DND-41 (cell line): ENCODE measurements around the gene IFNL1.
A peak's percentile ranks its signal among the peaks of the same experiment; 100 is the strongest.
"Not testable (repeated sequence)": the region's sequence is repeated elsewhere in the genome, so short reads cannot be mapped to it uniquely, and the experiment has no call there.

Source experiments
- ATAC-seq: fragments of 200-7000 bp; cut with Tn5 transposase; 3 replicates; pipeline ENCODE4 v1.9.1; 2021; ENCODE audit warnings: low read depth; ENCODE audit not compliant: insufficient read depth
- DNase-seq: peaks from one replicate; pipeline ENCODE4 v3.0.0-alpha.2; 2020
- H2AFZ ChIP-seq: 2 replicates; pipeline ENCODE4 v1.6.0; 2012; ENCODE audit warnings: low read depth, low read length
- H3K27ac ChIP-seq: 2 replicates; pipeline ENCODE4 v1.5.1; 2012; ENCODE audit warnings: low read length, inconsistent platforms
- H3K27me3 ChIP-seq: fragments of 200-600 bp; sonication (generic); 2 replicates; pipeline ENCODE4 v1.6.0; 2012; ENCODE audit warnings: low read length, mild to moderate bottlenecking, inconsistent platforms; ENCODE audit not compliant: insufficient read depth, poor library complexity
- H3K36me3 ChIP-seq: 2 replicates; pipeline ENCODE4 v1.5.1; 2012; ENCODE audit warnings: low read length, inconsistent platforms; ENCODE audit not compliant: insufficient read depth
- H3K4me1 ChIP-seq: 2 replicates; pipeline ENCODE4 v1.5.1; 2012; ENCODE audit warnings: mild to moderate bottlenecking, low read length; ENCODE audit not compliant: insufficient read depth
- H3K4me2 ChIP-seq: 2 replicates; pipeline ENCODE4 v1.6.0; 2012; ENCODE audit warnings: mild to moderate bottlenecking, moderate library complexity, low read length, inconsistent platforms; ENCODE audit not compliant: insufficient read depth
- H3K4me3 ChIP-seq, 2 experiments: fragments of 200-600 bp in 1 of 2; shearing (Covaris generic) in 1 of 2; 2 replicates each; pipeline ENCODE4 v1.5.1; 2012 to 2016; ENCODE audit warnings: inconsistent platforms in 2 of 2, low read length in 2 of 2, mild to moderate bottlenecking in 2 of 2, low read depth in 1 of 2, moderate library complexity in 1 of 2
- H3K79me2 ChIP-seq: 2 replicates; pipeline ENCODE4 v1.6.0; 2012; ENCODE audit warnings: low read length, inconsistent platforms; ENCODE audit not compliant: insufficient read depth
- H3K9ac ChIP-seq: 2 replicates; pipeline ENCODE4 v1.6.0; 2012; ENCODE audit warnings: low read depth, mild to moderate bottlenecking, inconsistent platforms, low read length, moderate library complexity
- H3K9me3 ChIP-seq: 2 replicates; pipeline ENCODE4 v1.5.1; 2012; ENCODE audit warnings: low read length, moderate library complexity, mild to moderate bottlenecking, inconsistent platforms; ENCODE audit not compliant: insufficient read depth, severe bottlenecking
- H4K20me1 ChIP-seq: 2 replicates; pipeline ENCODE4 v1.6.0; 2012; ENCODE audit warnings: low read length; ENCODE audit not compliant: insufficient read depth
- EZH2 ChIP-seq: IDR thresholded peaks from 3 replicates; pipeline ENCODE4 v1.6.1; 2012; ENCODE audit warnings: borderline replicate concordance, low read depth, mild to moderate bottlenecking, moderate library complexity, low read length, inconsistent platforms; ENCODE audit not compliant: severe bottlenecking
- TF ChIP-seq, protein P1 (sequence below): IDR thresholded peaks from 2 replicates; pipeline ENCODE4 v1.5.1; 2012; ENCODE audit warnings: borderline replicate concordance, low read length, moderate library complexity, mild to moderate bottlenecking; ENCODE audit not compliant: poor library complexity, severe bottlenecking; ENCODE audit errors: extremely low read depth

The IFNL1 gene

DNA sequence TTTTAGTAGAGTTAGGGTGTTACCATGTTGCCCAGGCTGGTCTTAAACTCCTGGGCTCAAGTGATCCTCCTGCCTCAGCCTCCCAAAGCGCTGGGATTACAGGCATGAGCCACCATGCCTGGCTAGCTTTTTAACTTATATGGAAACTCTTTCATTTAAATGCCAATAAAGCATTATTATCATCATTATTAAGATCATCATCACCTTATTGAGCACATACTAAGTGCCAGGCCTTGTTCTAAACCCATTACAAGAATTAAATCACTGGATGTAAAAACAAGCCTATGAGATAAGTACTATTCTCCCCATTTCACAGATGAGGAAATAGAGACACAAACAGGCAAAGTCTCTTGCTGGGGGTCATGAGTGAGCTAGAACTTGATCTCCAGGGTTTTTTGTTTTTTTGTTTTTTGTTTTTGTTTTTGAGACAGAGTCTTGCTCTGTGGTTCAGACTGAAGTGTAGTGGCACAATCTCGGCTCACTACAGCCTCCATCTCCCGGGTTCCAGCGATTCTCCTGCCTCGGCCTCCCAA is 38.3 kb downstream of the IFNL1 start:
- Histone ChIP-seq H3K4me1 (peaks cover 35% of the 10 kb centered on the region), H3K4me2 (peak overlapping the region; percentile 64), H3K27me3 (no peaks in the 10 kb centered on the region), H3K36me3 (peaks cover 42% of the 10 kb centered on the region), H3K4me3 (peak overlapping the region; percentile 66 to 69; a peak in 3 of 4 replicates), H3K9me3 (no peaks in the 10 kb centered on the region), H3K79me2 (peaks cover 51% of the 10 kb centered on the region), H3K27ac (peak overlapping the region; percentile 99), H3K9ac (peak overlapping the region; percentile 95), H4K20me1 (peaks cover 13% of the 10 kb centered on the region), H2AFZ (no peak overlapping the region)
- no peak for TF ChIP-seq EZH2
- TF ChIP-seq, protein P1, sequence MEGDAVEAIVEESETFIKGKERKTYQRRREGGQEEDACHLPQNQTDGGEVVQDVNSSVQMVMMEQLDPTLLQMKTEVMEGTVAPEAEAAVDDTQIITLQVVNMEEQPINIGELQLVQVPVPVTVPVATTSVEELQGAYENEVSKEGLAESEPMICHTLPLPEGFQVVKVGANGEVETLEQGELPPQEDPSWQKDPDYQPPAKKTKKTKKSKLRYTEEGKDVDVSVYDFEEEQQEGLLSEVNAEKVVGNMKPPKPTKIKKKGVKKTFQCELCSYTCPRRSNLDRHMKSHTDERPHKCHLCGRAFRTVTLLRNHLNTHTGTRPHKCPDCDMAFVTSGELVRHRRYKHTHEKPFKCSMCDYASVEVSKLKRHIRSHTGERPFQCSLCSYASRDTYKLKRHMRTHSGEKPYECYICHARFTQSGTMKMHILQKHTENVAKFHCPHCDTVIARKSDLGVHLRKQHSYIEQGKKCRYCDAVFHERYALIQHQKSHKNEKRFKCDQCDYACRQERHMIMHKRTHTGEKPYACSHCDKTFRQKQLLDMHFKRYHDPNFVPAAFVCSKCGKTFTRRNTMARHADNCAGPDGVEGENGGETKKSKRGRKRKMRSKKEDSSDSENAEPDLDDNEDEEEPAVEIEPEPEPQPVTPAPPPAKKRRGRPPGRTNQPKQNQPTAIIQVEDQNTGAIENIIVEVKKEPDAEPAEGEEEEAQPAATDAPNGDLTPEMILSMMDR = no peak
- no peak for DNase-seq
- no peak for ATAC-seq

DNA sequence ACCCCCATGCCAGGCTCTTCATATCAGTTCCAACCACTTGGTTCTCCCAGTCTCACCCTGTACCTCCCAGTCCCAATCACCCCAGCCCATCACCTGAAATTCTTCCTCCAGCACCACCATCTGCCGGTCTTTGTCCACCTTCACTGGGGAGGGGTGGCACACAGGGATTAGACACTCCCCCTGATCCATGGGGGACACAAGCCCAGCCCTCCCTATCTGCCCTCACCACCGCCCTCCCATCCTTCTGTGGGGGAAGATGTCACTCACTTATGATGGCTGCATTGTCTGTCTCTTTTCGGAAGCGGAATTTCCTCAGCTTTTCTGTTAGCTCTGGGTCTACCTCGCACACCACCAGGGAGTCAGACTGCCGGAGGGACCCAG is 39.0 kb downstream of the IFNL1 start:
- Histone ChIP-seq H3K9me3 (no peaks in the 10 kb centered on the region), H2AFZ (peak overlapping the region; percentile 49; the same call in 1 of the 2 replicates), H3K27me3 (no peaks in the 10 kb centered on the region), H3K4me2 (peak overlapping the region; percentile 64), H3K27ac (peak overlapping the region; percentile 99), H3K79me2 (peaks cover 55% of the 10 kb centered on the region), H3K36me3 (peaks cover 37% of the 10 kb centered on the region), H3K4me1 (peaks cover 41% of the 10 kb centered on the region), H4K20me1 (peaks cover 11% of the 10 kb centered on the region), H3K9ac (peak overlapping the region; percentile 95), H3K4me3 (peak overlapping the region; percentile 66 to 69)
- ATAC-seq (peak; percentile 52), DNase-seq (peak; percentile 68)
- TF ChIP-seq EZH2 = no peak
- TF ChIP-seq, protein P1 = no peak

- H4K20me1 ChIP-seq = peaks cover 6% of the 10 kb centered on the region; the same call in 1 of the 2 replicates
- DNase-seq (no peak), ATAC-seq (no peak)
- H3K9me3 ChIP-seq = no peaks in the 10 kb centered on the region
- H3K4me1 ChIP-seq = peaks cover 50% of the 10 kb centered on the region
- no peak overlapping the region for H3K4me2 ChIP-seq
- no peaks in the 10 kb centered on the region for H3K27me3 ChIP-seq
- H3K9ac ChIP-seq = peak overlapping the region; percentile 95
- H3K36me3 ChIP-seq = peaks cover 24% of the 10 kb centered on the region
- peaks cover 58% of the 10 kb centered on the region for H3K79me2 ChIP-seq
- H3K27ac ChIP-seq = peak overlapping the region; percentile 99
- H3K4me3 ChIP-seq = peak overlapping the region in 1 of 2 experiments; percentile 66; a peak in 2 of 4 replicates
- H2AFZ ChIP-seq = no peak overlapping the region
- no peak for TF ChIP-seq EZH2
- TF ChIP-seq, protein P1 = no peak
Observed at GRCh38 chr19:39336483-39336882, 40.3 kb downstream of the IFNL1 start.

GRCh38 chr19:39339674-39340073 is 43.5 kb downstream of the IFNL1 start:
- Histone ChIP-seq H3K27ac (peak overlapping the region; percentile 61), H3K4me2 (peak overlapping the region; percentile 87)
- no peak for ATAC-seq

DNA sequence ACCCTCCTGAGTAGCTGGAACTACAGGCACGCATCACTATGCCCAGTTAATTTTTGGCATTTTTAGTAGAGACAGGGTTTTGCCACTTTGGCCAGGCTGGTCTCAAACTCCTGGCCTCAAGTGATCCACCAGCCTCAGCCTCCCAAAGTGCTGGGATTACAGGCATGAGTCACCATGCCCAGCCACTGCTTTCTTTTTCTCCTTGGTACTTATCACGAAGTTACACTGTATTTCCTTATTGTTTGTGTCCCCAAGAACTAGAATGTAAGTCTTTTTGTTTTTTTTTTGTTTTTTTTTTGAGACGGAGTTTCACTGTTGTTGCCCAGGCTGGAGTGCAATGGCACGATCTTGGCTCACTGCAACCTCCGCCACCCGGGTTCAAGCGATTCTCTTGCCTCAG is 43.9 kb downstream of the IFNL1 start:
- H2AFZ ChIP-seq, H3K27me3 ChIP-seq, DNase-seq, H3K36me3 ChIP-seq, H3K9me3 ChIP-seq, ATAC-seq: not testable (repeated sequence)
- Histone ChIP-seq H3K27ac (peak overlapping the region; percentile 61), H3K4me1 (peaks cover 51% of the 10 kb centered on the region), H3K4me2 (peak overlapping the region; percentile 87), H3K79me2 (peaks cover 54% of the 10 kb centered on the region), H3K4me3 (peak overlapping the region in 1 of 2 experiments; percentile 83; a peak in 2 of 4 replicates), H4K20me1 (peaks cover 22% of the 10 kb centered on the region), H3K9ac (peak overlapping the region; percentile 88)

More at GRCh38 chr19:39339674-39340073, 43.5 kb downstream of the IFNL1 start:
- Histone ChIP-seq H3K36me3 (peaks cover 2% of the 10 kb centered on the region), H3K4me3 (peak overlapping the region in 1 of 2 experiments; percentile 83; a peak in 1 of 4 replicates), H3K9ac (peak overlapping the region; percentile 88), H3K4me1 (peaks cover 50% of the 10 kb centered on the region), H3K27me3 (no peaks in the 10 kb centered on the region), H3K79me2 (peaks cover 54% of the 10 kb centered on the region), H3K9me3 (no peaks in the 10 kb centered on the region), H4K20me1 (peaks cover 17% of the 10 kb centered on the region), H2AFZ (no peak overlapping the region)
- TF ChIP-seq, protein P1 = no peak
- TF ChIP-seq EZH2 = no peak
- no peak for DNase-seq
